HUES48 (cell line): ENCODE results near the gene TRMT44.
"Not testable (repeated sequence)": the region's sequence is repeated elsewhere in the genome, so short reads cannot be mapped to it uniquely, and the experiment has no call there.

Experiments
- H3K27ac ChIP-seq: one replicate; pipeline ENCODE4 v1.7.0; 2013; ENCODE audit warnings: low read depth, low read length, inconsistent platforms
- H3K27me3 ChIP-seq: 2 replicates; pipeline ENCODE4 v1.6.1; 2013; ENCODE audit warnings: mild to moderate bottlenecking, low read length; ENCODE audit not compliant: control insufficient read depth, insufficient read depth
- H3K36me3 ChIP-seq: 2 replicates; pipeline ENCODE4 v1.6.1; 2013; ENCODE audit warnings: low read length; ENCODE audit not compliant: control insufficient read depth, insufficient read depth
- H3K4me1 ChIP-seq: 2 replicates; pipeline ENCODE4 v1.6.1; 2013; ENCODE audit warnings: mild to moderate bottlenecking, low read length; ENCODE audit not compliant: control insufficient read depth, insufficient read depth
- H3K4me3 ChIP-seq: 2 replicates; pipeline ENCODE4 v1.5.1; 2013; ENCODE audit warnings: mild to moderate bottlenecking, low read depth, low read length
- H3K9ac ChIP-seq: 2 replicates; pipeline ENCODE4 v1.6.1; 2013; ENCODE audit warnings: mild to moderate bottlenecking, low read depth, low read length, moderate library complexity
- H3K9me3 ChIP-seq: 2 replicates; pipeline ENCODE4 v1.6.1; 2013; ENCODE audit warnings: low read length; ENCODE audit not compliant: control insufficient read depth, insufficient read depth

TRMT44 gene

GRCh38 chr4:8407756-8408155 lies 32.8 kb upstream of the TRMT44 start:
- H3K9ac ChIP-seq: no peak overlapping the region
- H3K9me3 ChIP-seq: no peaks in the 10 kb centered on the region
- no peaks in the 10 kb centered on the region for H3K27me3 ChIP-seq
- peaks cover 7% of the 10 kb centered on the region for H3K36me3 ChIP-seq
- H3K4me3 ChIP-seq: no peak overlapping the region
- peaks cover 6% of the 10 kb centered on the region for H3K4me1 ChIP-seq
- H3K27ac ChIP-seq: no peak overlapping the region

GRCh38 chr4:8409264-8410065 lies 31.1 kb upstream of the TRMT44 start:
- Histone ChIP-seq H3K27me3 (no peaks in the 10 kb centered on the region), H3K36me3 (peaks cover 15% of the 10 kb centered on the region), H3K9ac (no peak overlapping the region), H3K4me1 (peaks cover 6% of the 10 kb centered on the region), H3K9me3 (no peaks in the 10 kb centered on the region), H3K27ac (no peak overlapping the region), H3K4me3 (no peak overlapping the region)

GRCh38 chr4:8410066-8410625 lies 30.4 kb upstream of the TRMT44 start:
- H3K27me3 ChIP-seq: no peaks in the 10 kb centered on the region
- no peaks in the 10 kb centered on the region for H3K9me3 ChIP-seq
- no peak overlapping the region for H3K27ac ChIP-seq
- H3K4me3 ChIP-seq: no peak overlapping the region
- H3K4me1 ChIP-seq: peaks cover 6% of the 10 kb centered on the region
- H3K36me3 ChIP-seq: peaks cover 18% of the 10 kb centered on the region
- no peak overlapping the region for H3K9ac ChIP-seq

GRCh38 chr4:8410641-8411271 lies 29.8 kb upstream of the TRMT44 start:
- Histone ChIP-seq H3K9me3 (no peaks in the 10 kb centered on the region), H3K4me3 (no peak overlapping the region), H3K27ac (no peak overlapping the region), H3K4me1 (peaks cover 6% of the 10 kb centered on the region), H3K27me3 (no peaks in the 10 kb centered on the region), H3K9ac (no peak overlapping the region), H3K36me3 (peaks cover 12% of the 10 kb centered on the region)

- Histone ChIP-seq H3K27ac (no peak overlapping the region), H3K9ac (no peak overlapping the region), H3K9me3 (no peaks in the 10 kb centered on the region), H3K4me1 (peaks cover 6% of the 10 kb centered on the region), H3K27me3 (no peaks in the 10 kb centered on the region), H3K36me3 (peaks cover 11% of the 10 kb centered on the region; the same call in 1 of the 2 replicates), H3K4me3 (no peak overlapping the region)
Observed at GRCh38 chr4:8411351-8412180, 29.0 kb upstream of the TRMT44 start.

- Histone ChIP-seq H3K27me3 (no peaks in the 10 kb centered on the region), H3K27ac (no peak overlapping the region), H3K4me3 (no peak overlapping the region), H3K9ac (no peak overlapping the region), H3K36me3 (peaks cover 11% of the 10 kb centered on the region; the same call in 1 of the 2 replicates), H3K9me3 (no peaks in the 10 kb centered on the region), H3K4me1 (peaks cover 6% of the 10 kb centered on the region)
Observed at GRCh38 chr4:8412288-8412687, 28.3 kb upstream of the TRMT44 start.

- H3K4me1 ChIP-seq: peaks cover 6% of the 10 kb centered on the region
- no peaks in the 10 kb centered on the region for H3K9me3 ChIP-seq
- H3K36me3 ChIP-seq: peaks cover 11% of the 10 kb centered on the region; the same call in 1 of the 2 replicates
- H3K4me3 ChIP-seq: no peak overlapping the region
- H3K27me3 ChIP-seq: no peaks in the 10 kb centered on the region
- H3K9ac ChIP-seq: no peak overlapping the region
- H3K27ac ChIP-seq: no peak overlapping the region
Observed at GRCh38 chr4:8414377-8414776, 26.2 kb upstream of the TRMT44 start.

- no peaks in the 10 kb centered on the region for H3K4me1 ChIP-seq
Observed at GRCh38 chr4:8417071-8417614, 23.4 kb upstream of the TRMT44 start.

GRCh38 chr4:8419222-8420041 lies 21.1 kb upstream of the TRMT44 start:
- Histone ChIP-seq H3K9me3 (no peaks in the 10 kb centered on the region), H3K9ac (no peak overlapping the region), H3K27me3 (no peaks in the 10 kb centered on the region), H3K4me1 (no peaks in the 10 kb centered on the region), H3K27ac (no peak overlapping the region), H3K4me3 (no peak overlapping the region), H3K36me3 (peaks cover 4% of the 10 kb centered on the region; the same call in 1 of the 2 replicates)

More at GRCh38 chr4:8417071-8417614, 23.4 kb upstream of the TRMT44 start:
- Histone ChIP-seq H3K9me3 (no peaks in the 10 kb centered on the region), H3K27ac (no peak overlapping the region), H3K36me3 (peaks cover 11% of the 10 kb centered on the region; the same call in 1 of the 2 replicates), H3K27me3 (no peaks in the 10 kb centered on the region), H3K9ac (no peak overlapping the region), H3K4me3 (no peak overlapping the region)

- not testable (repeated sequence) for H3K36me3 ChIP-seq, H3K4me3 ChIP-seq, H3K27me3 ChIP-seq, H3K4me1 ChIP-seq, H3K9ac ChIP-seq, H3K27ac ChIP-seq, H3K9me3 ChIP-seq
Observed at GRCh38 chr4:8420151-8420550, 20.4 kb upstream of the TRMT44 start.
